HepG2 (cell line): ENCODE data around the gene SKA2. TPM values are rescaled to one million over a fixed set of nuclear protein-coding genes. Genes with fewer than 3 reads are reported as not detected.
A peak's percentile ranks its signal among the peaks of the same experiment; 100 is the strongest.

ENCODE experiments used
- BORCS8-MEF2B ChIP-seq: sonication (generic); formaldehyde crosslinking; IDR thresholded peaks from 2 replicates; pipeline ENCODE4 v1.8.0; 2022; ENCODE audit warnings: mild to moderate bottlenecking, missing genetic modification reagents
- HHEX ChIP-seq: IDR thresholded peaks from 2 replicates; pipeline ENCODE4 v1.6.1; 2016; ENCODE audit warnings: control low read depth
- KAT8 ChIP-seq: IDR thresholded peaks from 2 replicates; pipeline ENCODE4 v1.6.1; 2016; ENCODE audit warnings: missing genetic modification reagents, missing compliant biosample characterization
- MIER2 ChIP-seq: IDR thresholded peaks from 2 replicates; pipeline ENCODE4 v1.6.1; 2016; ENCODE audit warnings: missing biosample characterization, missing genetic modification reagents
- NFATC3 ChIP-seq: sonication (generic); formaldehyde crosslinking; IDR thresholded peaks from 2 replicates; pipeline ENCODE4 v1.5.1; 2020; ENCODE audit warnings: mild to moderate bottlenecking, missing genetic modification reagents
- NFE2 ChIP-seq: sonication (generic); formaldehyde crosslinking; IDR thresholded peaks from 2 replicates; pipeline ENCODE4 v1.4.0; 2020; ENCODE audit warnings: missing genetic modification reagents
- NFYC ChIP-seq: IDR thresholded peaks from 2 replicates; pipeline ENCODE4 v1.6.1; 2016; ENCODE audit warnings: missing genetic modification reagents, missing compliant biosample characterization
- NRL ChIP-seq: sonication (generic); formaldehyde crosslinking; IDR thresholded peaks from 2 replicates; pipeline ENCODE4 v1.5.0; 2020; ENCODE audit warnings: missing genetic modification reagents, mild to moderate bottlenecking, moderate library complexity, borderline replicate concordance
- POGZ ChIP-seq: sonication (generic); formaldehyde crosslinking; IDR thresholded peaks from 2 replicates; pipeline ENCODE4 v1.4.0; 2020; ENCODE audit warnings: mild to moderate bottlenecking, missing genetic modification reagents
- THYN1 ChIP-seq: sonication (generic); formaldehyde crosslinking; IDR thresholded peaks from 2 replicates; pipeline ENCODE4 v1.8.1; 2023; ENCODE audit warnings: low read depth, mild to moderate bottlenecking, moderate library complexity, missing genetic modification reagents, borderline replicate concordance
- XRCC5 ChIP-seq: fragments of 200-400 bp; formaldehyde crosslinking; optimal IDR thresholded peaks from 2 replicates; pipeline ENCODE3; 2017; ENCODE audit warnings: mild to moderate bottlenecking, low read length
- ZNF234 ChIP-seq: sonication (generic); formaldehyde crosslinking; conservative IDR thresholded peaks from 2 replicates; pipeline ENCODE4 v1.5.1; 2020; ENCODE audit warnings: mild to moderate bottlenecking, missing genetic modification reagents
- ZNF7 ChIP-seq: IDR thresholded peaks from 2 replicates; pipeline ENCODE4 v1.6.1; 2016; ENCODE audit warnings: missing biosample characterization, missing genetic modification reagents
- ZNF841 ChIP-seq: sonication (generic); formaldehyde crosslinking; IDR thresholded peaks from 2 replicates; pipeline ENCODE4 v1.8.1; 2023; ENCODE audit warnings: missing genetic modification reagents, borderline replicate concordance
- polyA plus RNA-seq, 8 experiments: library from polyadenylated mRNA; depleted of rRNA in 3 of 8; stranded (reverse) in 7 of 8; unstranded in 1 of 8; fragments of >200 nt; fragmentation: Illumina TruSeq in 4 of 8; extraction: Trizol in 4 of 8; gene quantifications; 2 replicates each; pipeline versions ENCODE4 v1.2.1 to v1.2.3, GENCODE V29; 2011 to 2016; ENCODE audit warnings: low read depth in 4 of 8, missing spikeins in 1 of 8, mixed read lengths in 1 of 8; ENCODE audit not compliant: insufficient read depth in 1 of 8
- total RNA-seq, 5 experiments: library from RNA; depleted of rRNA; stranded (reverse); fragments of >200 nt; fragmentation: Illumina TruSeq; extraction: Trizol; gene quantifications; 2 replicates each; pipeline ENCODE4 v1.2.3, GENCODE V29; 2016; ENCODE audit warnings: low read depth in 1 of 5
- TF ChIP-seq, protein P1 (sequence below): sonication (generic); formaldehyde crosslinking; IDR thresholded peaks from 2 replicates; pipeline ENCODE4 v1.5.0; 2020; ENCODE audit warnings: mild to moderate bottlenecking, missing genetic modification reagents
- TF ChIP-seq, protein P2 (sequence below): sonication (generic); formaldehyde crosslinking; IDR thresholded peaks from 2 replicates; pipeline ENCODE4 v1.4.0; 2020; ENCODE audit warnings: missing genetic modification reagents
- TF ChIP-seq, protein P3 (sequence below): IDR thresholded peaks from 2 replicates; pipeline ENCODE4 v1.6.1; 2018; ENCODE audit warnings: missing genetic modification reagents, mild to moderate bottlenecking, missing compliant biosample characterization
- TF ChIP-seq, protein P4 (sequence below): sonication (generic); formaldehyde crosslinking; conservative IDR thresholded peaks from 2 replicates; pipeline ENCODE4 v1.8.0; 2022; ENCODE audit warnings: low read depth, missing genetic modification reagents
- TF ChIP-seq, protein P5 (sequence below): sonication (generic); formaldehyde crosslinking; conservative IDR thresholded peaks from 2 replicates; pipeline ENCODE4 v1.4.0; 2020; ENCODE audit warnings: missing genetic modification reagents

SKA2 gene
- total and polyA plus RNA-seq, 2 of the 13 experiments (the other 11 are each of a cell fraction or from before 2014, with no cell fraction given): 18.6 to 91.8 TPM

DNA sequence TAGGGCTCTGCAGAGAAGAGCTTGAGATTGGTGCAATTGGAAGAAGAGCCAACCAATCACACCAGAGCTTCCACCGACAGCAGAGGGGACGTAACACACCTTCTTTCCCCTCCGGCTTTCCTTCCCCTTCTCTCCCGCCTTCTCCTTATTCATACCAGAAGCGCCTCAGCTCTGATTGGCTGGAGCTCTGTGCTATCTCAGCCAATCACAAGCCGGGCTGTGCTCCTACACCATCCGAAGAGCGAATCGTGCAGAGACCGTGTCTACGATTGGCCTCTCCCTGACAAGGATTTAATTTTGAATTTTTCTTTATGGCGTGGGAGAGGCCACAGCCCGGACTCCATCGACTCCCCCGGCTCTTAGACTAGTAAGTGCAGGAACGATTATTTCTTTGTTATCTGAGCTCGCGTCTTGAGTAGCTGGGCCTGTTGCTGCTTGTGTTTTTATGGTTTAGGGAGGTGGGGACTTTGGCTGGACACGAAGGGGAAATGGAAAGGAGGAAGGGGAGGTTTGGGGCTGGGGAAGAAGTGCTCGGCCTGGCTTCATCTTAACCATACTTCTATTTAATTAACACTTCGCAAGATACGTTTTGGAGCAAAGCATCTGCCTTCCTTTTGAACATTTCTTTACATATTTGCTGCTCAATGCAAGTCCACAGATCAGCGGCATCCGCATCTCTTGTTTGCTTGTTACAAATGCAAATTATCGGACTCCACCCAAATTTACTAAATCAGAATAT lies 622 bp upstream of the SKA2 start, which contains the start of gene PRR11 (continued):
- TF ChIP-seq NFATC3 (CRISPR knock-in tag): no peak
- peak; percentile 9 for TF ChIP-seq XRCC5
- TF ChIP-seq ZNF841 (CRISPR knock-in tag): 0 out of 2 replicates have a peak, but pooled peaks have one; percentile 67
- peak; percentile 81 for TF ChIP-seq NFYC (CRISPR knock-in tag)
- no peak for TF ChIP-seq ZNF234 (CRISPR knock-in tag)
- TF ChIP-seq NFE2 (CRISPR knock-in tag): no peak
- peak; percentile 69 for TF ChIP-seq POGZ (CRISPR knock-in tag)
- TF ChIP-seq, protein P1, sequence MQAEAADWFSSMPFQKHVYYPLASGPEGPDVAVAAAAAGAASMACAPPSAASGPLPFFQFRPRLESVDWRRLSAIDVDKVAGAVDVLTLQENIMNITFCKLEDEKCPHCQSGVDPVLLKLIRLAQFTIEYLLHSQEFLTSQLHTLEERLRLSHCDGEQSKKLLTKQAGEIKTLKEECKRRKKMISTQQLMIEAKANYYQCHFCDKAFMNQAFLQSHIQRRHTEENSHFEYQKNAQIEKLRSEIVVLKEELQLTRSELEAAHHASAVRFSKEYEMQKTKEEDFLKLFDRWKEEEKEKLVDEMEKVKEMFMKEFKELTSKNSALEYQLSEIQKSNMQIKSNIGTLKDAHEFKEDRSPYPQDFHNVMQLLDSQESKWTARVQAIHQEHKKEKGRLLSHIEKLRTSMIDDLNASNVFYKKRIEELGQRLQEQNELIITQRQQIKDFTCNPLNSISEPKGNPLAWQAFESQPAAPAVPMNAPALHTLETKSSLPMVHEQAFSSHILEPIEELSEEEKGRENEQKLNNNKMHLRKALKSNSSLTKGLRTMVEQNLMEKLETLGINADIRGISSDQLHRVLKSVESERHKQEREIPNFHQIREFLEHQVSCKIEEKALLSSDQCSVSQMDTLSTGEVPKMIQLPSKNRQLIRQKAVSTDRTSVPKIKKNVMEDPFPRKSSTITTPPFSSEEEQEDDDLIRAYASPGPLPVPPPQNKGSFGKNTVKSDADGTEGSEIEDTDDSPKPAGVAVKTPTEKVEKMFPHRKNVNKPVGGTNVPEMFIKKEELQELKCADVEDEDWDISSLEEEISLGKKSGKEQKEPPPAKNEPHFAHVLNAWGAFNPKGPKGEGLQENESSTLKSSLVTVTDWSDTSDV (CRISPR knock-in tag): no peak
- TF ChIP-seq THYN1: peak; percentile 66; the same call in 1 of the 2 replicates
- TF ChIP-seq, protein P2, sequence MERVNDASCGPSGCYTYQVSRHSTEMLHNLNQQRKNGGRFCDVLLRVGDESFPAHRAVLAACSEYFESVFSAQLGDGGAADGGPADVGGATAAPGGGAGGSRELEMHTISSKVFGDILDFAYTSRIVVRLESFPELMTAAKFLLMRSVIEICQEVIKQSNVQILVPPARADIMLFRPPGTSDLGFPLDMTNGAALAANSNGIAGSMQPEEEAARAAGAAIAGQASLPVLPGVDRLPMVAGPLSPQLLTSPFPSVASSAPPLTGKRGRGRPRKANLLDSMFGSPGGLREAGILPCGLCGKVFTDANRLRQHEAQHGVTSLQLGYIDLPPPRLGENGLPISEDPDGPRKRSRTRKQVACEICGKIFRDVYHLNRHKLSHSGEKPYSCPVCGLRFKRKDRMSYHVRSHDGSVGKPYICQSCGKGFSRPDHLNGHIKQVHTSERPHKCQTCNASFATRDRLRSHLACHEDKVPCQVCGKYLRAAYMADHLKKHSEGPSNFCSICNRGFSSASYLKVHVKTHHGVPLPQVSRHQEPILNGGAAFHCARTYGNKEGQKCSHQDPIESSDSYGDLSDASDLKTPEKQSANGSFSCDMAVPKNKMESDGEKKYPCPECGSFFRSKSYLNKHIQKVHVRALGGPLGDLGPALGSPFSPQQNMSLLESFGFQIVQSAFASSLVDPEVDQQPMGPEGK: peak; percentile 17; the same call in 1 of the 2 replicates
- TF ChIP-seq MIER2 (CRISPR knock-in tag): no peak
- no peak for TF ChIP-seq NRL (CRISPR knock-in tag)
- TF ChIP-seq HHEX (CRISPR knock-in tag): no peak
- TF ChIP-seq, protein P3, sequence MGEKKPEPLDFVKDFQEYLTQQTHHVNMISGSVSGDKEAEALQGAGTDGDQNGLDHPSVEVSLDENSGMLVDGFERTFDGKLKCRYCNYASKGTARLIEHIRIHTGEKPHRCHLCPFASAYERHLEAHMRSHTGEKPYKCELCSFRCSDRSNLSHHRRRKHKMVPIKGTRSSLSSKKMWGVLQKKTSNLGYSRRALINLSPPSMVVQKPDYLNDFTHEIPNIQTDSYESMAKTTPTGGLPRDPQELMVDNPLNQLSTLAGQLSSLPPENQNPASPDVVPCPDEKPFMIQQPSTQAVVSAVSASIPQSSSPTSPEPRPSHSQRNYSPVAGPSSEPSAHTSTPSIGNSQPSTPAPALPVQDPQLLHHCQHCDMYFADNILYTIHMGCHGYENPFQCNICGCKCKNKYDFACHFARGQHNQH (CRISPR knock-in tag): no peak; the same call in 1 of the 2 replicates
- TF ChIP-seq KAT8 (CRISPR knock-in tag): peak; percentile 75
- TF ChIP-seq, protein P4, sequence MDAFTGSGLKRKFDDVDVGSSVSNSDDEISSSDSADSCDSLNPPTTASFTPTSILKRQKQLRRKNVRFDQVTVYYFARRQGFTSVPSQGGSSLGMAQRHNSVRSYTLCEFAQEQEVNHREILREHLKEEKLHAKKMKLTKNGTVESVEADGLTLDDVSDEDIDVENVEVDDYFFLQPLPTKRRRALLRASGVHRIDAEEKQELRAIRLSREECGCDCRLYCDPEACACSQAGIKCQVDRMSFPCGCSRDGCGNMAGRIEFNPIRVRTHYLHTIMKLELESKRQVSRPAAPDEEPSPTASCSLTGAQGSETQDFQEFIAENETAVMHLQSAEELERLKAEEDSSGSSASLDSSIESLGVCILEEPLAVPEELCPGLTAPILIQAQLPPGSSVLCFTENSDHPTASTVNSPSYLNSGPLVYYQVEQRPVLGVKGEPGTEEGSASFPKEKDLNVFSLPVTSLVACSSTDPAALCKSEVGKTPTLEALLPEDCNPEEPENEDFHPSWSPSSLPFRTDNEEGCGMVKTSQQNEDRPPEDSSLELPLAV (CRISPR knock-in tag): peak; percentile 79; the same call in 1 of the 2 replicates
- TF ChIP-seq, protein P5, sequence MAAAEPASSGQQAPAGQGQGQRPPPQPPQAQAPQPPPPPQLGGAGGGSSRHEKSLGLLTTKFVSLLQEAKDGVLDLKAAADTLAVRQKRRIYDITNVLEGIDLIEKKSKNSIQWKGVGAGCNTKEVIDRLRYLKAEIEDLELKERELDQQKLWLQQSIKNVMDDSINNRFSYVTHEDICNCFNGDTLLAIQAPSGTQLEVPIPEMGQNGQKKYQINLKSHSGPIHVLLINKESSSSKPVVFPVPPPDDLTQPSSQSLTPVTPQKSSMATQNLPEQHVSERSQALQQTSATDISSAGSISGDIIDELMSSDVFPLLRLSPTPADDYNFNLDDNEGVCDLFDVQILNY (CRISPR knock-in tag): peak; percentile 91
- peak; percentile 93 for TF ChIP-seq BORCS8-MEF2B (CRISPR knock-in tag)
- TF ChIP-seq ZNF7 (CRISPR knock-in tag): no peak
